ENCODE measurements around the gene GMFB. TPM values are rescaled to one million over a fixed set of nuclear protein-coding genes. Genes with fewer than 3 reads are reported as not detected.

GMFB gene
- total and polyA plus RNA-seq, 2 experiments from 2014 or later: 56.5 to 88.3 TPM

DNA sequence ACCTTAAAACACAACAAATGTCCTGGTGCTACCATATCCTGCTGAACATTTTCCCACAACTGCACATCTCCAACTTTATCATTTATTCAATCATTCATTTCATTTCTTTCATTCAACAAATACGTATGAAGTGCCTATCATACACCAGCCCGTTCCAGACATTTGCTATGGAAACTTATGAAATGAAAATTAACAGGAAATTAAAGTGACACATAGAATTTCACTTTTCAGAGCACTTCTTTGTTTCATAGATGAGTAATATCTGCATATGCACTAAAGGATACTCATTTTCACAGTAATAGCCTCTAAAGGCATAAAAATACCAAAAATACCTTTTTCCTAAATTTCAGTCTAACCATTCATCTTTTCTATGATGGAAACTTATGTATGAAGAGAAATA, 60.3 kb downstream of the GMFB start:
- peaks cover 2% of the 10 kb centered on the region for H3K27me3 Mint-ChIP-seq (ENCODE audit: insufficient read depth, low read depth, poor library complexity)
- no peaks in the 10 kb centered on the region; the same call in 2 of the 3 replicates for H3K9me3 Mint-ChIP-seq
- Histone ChIP-seq H3K4me3 (no peak overlapping the region), H3K9me2 (ENCODE audit: insufficient read depth) (no peaks in the 10 kb centered on the region), H4K20me1 (replicated peaks; ENCODE audit: insufficient read depth) (peaks cover 15% of the 10 kb centered on the region), H3F3A (replicated peaks; ENCODE audit: low read depth) (no peaks in the 10 kb centered on the region), H3K36me3 (ENCODE audit: insufficient read depth) (peaks cover 36% of the 10 kb centered on the region), H3K27me3 (ENCODE audit: insufficient read depth) (no peaks in the 10 kb centered on the region), H3K27ac (ENCODE audit: low read depth) (no peak overlapping the region), H2AFZ (no peak overlapping the region), H3K79me2 (replicated peaks; ENCODE audit: insufficient read depth) (peaks cover 49% of the 10 kb centered on the region), H3K4me2 (no peak overlapping the region), H3K4me1 (ENCODE audit: insufficient read depth) (peaks cover 11% of the 10 kb centered on the region; the same call in 1 of the 2 replicates)
- ATAC-seq (no peak), DNase-seq (ENCODE audit: low spot score) (no peak)
- TF ChIP-seq, protein P1, sequence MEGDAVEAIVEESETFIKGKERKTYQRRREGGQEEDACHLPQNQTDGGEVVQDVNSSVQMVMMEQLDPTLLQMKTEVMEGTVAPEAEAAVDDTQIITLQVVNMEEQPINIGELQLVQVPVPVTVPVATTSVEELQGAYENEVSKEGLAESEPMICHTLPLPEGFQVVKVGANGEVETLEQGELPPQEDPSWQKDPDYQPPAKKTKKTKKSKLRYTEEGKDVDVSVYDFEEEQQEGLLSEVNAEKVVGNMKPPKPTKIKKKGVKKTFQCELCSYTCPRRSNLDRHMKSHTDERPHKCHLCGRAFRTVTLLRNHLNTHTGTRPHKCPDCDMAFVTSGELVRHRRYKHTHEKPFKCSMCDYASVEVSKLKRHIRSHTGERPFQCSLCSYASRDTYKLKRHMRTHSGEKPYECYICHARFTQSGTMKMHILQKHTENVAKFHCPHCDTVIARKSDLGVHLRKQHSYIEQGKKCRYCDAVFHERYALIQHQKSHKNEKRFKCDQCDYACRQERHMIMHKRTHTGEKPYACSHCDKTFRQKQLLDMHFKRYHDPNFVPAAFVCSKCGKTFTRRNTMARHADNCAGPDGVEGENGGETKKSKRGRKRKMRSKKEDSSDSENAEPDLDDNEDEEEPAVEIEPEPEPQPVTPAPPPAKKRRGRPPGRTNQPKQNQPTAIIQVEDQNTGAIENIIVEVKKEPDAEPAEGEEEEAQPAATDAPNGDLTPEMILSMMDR (conservative IDR thresholded peaks at IDR 0.05; ENCODE audit: low read depth in 2 of 2): no peak
- TF ChIP-seq CREB1 (CRISPR knock-in tag; IDR thresholded peaks at IDR 0.05; ENCODE audit: low read depth): no peak
- TF ChIP-seq, protein P2, sequence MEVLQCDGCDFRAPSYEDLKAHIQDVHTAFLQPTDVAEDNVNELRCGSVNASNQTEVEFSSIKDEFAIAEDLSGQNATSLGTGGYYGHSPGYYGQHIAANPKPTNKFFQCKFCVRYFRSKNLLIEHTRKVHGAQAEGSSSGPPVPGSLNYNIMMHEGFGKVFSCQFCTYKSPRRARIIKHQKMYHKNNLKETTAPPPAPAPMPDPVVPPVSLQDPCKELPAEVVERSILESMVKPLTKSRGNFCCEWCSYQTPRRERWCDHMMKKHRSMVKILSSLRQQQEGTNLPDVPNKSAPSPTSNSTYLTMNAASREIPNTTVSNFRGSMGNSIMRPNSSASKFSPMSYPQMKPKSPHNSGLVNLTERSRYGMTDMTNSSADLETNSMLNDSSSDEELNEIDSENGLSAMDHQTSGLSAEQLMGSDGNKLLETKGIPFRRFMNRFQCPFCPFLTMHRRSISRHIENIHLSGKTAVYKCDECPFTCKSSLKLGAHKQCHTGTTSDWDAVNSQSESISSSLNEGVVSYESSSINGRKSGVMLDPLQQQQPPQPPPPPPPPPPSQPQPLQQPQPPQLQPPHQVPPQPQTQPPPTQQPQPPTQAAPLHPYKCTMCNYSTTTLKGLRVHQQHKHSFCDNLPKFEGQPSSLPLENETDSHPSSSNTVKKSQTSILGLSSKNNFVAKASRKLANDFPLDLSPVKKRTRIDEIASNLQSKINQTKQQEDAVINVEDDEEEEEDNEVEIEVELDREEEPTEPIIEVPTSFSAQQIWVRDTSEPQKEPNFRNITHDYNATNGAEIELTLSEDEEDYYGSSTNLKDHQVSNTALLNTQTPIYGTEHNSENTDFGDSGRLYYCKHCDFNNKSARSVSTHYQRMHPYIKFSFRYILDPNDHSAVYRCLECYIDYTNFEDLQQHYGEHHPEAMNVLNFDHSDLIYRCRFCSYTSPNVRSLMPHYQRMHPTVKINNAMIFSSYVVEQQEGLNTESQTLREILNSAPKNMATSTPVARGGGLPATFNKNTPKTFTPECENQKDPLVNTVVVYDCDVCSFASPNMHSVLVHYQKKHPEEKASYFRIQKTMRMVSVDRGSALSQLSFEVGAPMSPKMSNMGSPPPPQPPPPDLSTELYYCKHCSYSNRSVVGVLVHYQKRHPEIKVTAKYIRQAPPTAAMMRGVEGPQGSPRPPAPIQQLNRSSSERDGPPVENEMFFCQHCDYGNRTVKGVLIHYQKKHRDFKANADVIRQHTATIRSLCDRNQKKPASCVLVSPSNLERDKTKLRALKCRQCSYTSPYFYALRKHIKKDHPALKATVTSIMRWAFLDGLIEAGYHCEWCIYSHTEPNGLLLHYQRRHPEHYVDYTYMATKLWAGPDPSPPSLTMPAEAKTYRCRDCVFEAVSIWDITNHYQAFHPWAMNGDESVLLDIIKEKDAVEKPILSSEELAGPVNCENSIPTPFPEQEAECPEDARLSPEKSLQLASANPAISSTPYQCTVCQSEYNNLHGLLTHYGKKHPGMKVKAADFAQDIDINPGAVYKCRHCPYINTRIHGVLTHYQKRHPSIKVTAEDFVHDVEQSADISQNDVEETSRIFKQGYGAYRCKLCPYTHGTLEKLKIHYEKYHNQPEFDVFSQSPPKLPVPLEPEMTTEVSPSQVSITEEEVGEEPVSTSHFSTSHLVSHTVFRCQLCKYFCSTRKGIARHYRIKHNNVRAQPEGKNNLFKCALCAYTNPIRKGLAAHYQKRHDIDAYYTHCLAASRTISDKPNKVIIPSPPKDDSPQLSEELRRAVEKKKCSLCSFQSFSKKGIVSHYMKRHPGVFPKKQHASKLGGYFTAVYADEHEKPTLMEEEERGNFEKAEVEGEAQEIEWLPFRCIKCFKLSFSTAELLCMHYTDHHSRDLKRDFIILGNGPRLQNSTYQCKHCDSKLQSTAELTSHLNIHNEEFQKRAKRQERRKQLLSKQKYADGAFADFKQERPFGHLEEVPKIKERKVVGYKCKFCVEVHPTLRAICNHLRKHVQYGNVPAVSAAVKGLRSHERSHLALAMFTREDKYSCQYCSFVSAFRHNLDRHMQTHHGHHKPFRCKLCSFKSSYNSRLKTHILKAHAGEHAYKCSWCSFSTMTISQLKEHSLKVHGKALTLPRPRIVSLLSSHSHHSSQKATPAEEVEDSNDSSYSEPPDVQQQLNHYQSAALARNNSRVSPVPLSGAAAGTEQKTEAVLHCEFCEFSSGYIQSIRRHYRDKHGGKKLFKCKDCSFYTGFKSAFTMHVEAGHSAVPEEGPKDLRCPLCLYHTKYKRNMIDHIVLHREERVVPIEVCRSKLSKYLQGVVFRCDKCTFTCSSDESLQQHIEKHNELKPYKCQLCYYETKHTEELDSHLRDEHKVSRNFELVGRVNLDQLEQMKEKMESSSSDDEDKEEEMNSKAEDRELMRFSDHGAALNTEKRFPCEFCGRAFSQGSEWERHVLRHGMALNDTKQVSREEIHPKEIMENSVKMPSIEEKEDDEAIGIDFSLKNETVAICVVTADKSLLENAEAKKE (CRISPR knock-in tag; IDR thresholded peaks at IDR 0.05): no peak
- TF ChIP-seq ZNF114 (CRISPR knock-in tag; IDR thresholded peaks at IDR 0.05): no peak
- TF ChIP-seq, protein P3, sequence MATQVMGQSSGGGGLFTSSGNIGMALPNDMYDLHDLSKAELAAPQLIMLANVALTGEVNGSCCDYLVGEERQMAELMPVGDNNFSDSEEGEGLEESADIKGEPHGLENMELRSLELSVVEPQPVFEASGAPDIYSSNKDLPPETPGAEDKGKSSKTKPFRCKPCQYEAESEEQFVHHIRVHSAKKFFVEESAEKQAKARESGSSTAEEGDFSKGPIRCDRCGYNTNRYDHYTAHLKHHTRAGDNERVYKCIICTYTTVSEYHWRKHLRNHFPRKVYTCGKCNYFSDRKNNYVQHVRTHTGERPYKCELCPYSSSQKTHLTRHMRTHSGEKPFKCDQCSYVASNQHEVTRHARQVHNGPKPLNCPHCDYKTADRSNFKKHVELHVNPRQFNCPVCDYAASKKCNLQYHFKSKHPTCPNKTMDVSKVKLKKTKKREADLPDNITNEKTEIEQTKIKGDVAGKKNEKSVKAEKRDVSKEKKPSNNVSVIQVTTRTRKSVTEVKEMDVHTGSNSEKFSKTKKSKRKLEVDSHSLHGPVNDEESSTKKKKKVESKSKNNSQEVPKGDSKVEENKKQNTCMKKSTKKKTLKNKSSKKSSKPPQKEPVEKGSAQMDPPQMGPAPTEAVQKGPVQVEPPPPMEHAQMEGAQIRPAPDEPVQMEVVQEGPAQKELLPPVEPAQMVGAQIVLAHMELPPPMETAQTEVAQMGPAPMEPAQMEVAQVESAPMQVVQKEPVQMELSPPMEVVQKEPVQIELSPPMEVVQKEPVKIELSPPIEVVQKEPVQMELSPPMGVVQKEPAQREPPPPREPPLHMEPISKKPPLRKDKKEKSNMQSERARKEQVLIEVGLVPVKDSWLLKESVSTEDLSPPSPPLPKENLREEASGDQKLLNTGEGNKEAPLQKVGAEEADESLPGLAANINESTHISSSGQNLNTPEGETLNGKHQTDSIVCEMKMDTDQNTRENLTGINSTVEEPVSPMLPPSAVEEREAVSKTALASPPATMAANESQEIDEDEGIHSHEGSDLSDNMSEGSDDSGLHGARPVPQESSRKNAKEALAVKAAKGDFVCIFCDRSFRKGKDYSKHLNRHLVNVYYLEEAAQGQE (IDR thresholded peaks at IDR 0.05; ENCODE audit: unreplicated experiment): no peak
- no peak for TF ChIP-seq EZH2phosphoT487 (IDR thresholded peaks at IDR 0.05; ENCODE audit: unreplicated experiment)
- H3K4me1 Mint-ChIP-seq: peaks cover 13% of the 10 kb centered on the region
- peaks cover 58% of the 10 kb centered on the region for H3K36me3 Mint-ChIP-seq (ENCODE audit: low read depth)
- H3K27ac Mint-ChIP-seq: no peak overlapping the region
- H3K4me3 Mint-ChIP-seq: no peak overlapping the region

Measured in GM23338 (cell line).